GM18505 (cell line): Measurements from ENCODE around the gene NPTN.

Experiments used
- ATAC-seq: cut with Tn5 transposase; IDR thresholded peaks from one replicate; pipeline ENCODE4 v1.9.1; 2021; ENCODE audit not compliant: unreplicated experiment
- POLR2A ChIP-seq: IDR thresholded peaks from 4 replicates; pipeline ENCODE4 v1.6.1; 2011; ENCODE audit warnings: borderline replicate concordance; ENCODE audit not compliant: insufficient read depth, insufficient read length; ENCODE audit errors: extremely low read depth

NPTN gene

DNA sequence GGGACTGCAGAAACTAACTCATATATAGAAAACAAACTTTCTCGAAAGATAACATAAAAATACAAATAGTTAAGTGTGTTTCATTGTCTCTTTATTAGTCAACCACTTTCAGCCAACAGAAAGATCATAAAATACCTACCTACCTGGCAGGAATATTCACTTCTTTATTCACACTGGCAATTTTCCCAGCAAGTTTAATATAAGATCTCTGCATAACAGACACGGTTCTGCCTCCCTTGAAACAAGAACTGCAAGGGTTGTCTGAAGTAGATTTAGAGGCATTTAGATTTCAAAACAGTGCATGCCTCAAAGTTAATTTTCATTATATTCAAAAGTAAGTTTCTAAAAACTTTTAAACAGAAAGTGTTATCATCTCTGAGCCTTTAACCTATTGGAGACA, 7.1 kb downstream of the NPTN start:
- no peak for ATAC-seq
- TF ChIP-seq POLR2A, result no peak

DNA sequence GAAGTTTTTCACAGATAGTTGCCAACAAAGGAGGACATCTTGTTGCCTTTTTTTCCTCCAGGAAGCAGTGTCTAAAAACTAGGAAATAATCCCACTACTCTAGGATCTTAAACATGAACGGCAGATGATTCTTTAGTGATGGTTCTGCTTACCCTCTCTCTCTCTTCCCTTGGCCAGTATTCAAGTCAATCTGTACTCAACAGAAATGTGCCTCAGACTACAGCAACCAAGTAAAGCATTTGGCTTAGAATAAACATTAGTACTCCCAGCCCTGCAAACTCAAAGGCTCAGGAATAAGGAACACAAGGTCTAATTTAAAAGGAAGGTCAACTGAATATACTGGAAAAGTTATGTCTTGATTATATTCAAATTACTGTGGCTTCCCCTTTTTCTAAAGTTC, 8.7 kb downstream of the NPTN start:
- no peak for ATAC-seq
- TF ChIP-seq POLR2A, result no peak

DNA sequence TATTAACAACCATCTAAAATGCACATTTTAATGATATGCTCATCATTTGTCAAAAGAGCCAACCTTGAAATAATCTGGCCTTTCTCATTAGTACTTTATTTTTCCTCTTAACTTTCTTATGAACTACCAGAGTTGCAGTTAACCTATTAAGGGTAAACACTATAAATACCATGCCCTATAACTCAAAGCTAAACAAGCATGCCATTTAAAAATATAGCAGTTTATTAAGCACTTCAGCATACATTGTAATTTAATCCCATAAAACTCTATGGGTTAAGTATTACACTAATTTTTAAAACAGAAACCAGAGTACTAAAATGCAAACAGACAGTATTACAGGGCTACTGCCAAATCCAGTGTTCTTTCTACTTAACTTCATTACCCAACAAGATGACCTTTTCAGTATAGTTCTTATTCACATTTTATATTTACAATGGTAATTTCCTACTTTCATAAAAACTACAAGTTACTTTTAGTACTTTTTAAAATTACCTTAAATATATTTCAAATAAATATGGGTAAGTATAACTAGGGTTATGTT, 11.8 kb downstream of the NPTN start:
- ATAC-seq, result no peak
- TF ChIP-seq POLR2A, result no peak

DNA sequence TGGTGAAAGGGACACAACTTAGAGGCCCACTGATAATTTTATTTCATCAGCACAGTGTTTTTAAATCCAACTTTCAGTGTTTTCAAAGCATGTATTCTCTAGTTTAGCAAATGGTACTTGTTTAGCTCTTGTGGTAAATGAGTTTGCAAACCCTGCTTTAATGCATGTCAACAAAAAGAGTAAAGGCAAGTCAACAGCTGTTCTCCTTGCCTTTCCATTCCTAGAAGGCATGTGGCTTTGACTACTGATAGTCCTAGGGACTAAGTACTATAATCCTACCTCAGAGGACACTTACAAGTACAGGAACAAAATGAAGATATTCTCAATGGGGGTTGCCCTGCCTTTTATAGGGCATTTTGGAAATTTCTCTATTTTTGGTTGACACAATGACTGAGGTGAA, 13.1 kb downstream of the NPTN start:
- TF ChIP-seq POLR2A, result no peak
- no peak for ATAC-seq

DNA sequence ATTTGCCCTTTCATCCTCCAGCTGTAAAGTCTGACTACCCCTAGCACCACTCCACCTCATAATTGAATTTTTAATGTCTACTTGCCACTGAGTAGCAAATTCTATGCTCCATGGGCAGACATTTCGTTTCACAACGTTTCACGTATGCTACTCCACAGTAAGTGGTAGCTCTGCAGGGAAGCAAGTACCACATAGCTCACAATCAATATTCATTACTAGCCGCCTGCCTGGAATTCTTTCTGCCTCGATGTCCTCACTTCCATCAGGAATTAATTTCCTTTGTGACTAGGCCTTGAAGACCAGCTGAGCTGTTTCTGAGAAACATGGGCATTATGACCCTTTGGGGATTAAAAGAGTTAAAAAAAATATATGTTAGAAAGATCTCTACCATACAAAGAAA, 15.3 kb downstream of the NPTN start:
- no peak for ATAC-seq
- no peak for TF ChIP-seq POLR2A

DNA sequence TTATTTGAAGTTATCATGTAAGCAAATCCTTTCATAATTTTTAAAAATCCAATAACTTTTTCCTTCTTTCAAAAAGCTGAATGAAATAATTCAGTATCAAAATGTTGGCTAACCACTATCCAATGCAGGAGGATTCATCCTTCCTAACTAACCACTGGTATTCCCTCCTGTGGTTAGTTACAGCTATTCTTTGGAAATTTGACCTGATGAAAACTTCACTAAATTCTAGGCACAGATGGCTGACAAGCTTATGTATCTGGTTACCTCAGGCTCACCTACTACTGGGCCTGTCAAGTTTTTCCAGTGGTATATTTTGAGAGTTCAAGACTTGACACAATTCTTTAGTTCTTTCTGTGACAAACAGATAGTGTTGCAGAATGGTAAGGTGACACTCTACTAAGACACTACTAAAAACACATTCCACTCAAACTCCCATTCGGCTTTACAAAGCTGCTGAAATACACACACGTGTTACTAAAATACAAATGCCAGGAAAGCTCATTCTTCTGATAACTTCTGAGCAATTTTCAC, 15.8 kb downstream of the NPTN start:
- ATAC-seq, result no peak
- TF ChIP-seq POLR2A, result no peak

DNA sequence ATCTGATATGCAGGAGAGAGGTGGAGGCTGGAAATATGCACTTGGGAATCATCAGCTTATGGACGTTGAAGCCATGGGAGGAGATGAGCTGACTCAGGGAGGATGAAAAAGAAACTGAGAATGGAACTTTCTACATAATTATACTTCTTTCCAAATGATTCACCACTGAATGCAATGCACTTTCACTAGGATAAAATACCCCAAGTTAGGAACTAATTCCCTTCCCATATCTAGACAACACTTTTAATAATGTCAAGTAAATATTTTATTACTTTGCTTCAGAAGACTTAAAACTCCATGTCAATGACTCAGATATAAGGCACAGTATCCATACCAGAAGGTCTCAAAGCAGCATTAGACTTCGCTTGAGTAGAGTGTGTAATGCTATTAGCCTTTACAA, 24.2 kb downstream of the NPTN start:
- no peak for TF ChIP-seq POLR2A

DNA sequence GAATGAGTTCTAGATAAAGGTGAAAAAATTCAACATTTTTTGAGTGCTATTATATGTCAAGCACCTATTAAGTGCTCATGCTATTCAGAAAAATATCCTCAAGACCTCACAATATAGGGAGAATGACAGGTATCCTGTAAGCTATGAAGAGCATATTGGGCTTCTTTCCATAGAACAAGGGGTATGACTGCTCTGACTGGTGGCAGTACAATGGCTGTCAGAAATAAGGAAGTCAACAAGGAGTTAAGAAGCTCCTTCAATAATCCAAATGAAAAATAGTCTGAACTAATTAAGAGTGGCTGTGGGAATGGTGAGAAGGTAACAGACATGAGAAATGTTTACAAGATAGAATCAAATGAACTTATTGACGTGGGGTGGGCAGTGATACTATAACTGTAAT, 24.7 kb downstream of the NPTN start:
- no peak for ATAC-seq
- TF ChIP-seq POLR2A, result no peak

More for the DNA sequence above, 24.2 kb downstream of the NPTN start:
- ATAC-seq, result no peak

DNA sequence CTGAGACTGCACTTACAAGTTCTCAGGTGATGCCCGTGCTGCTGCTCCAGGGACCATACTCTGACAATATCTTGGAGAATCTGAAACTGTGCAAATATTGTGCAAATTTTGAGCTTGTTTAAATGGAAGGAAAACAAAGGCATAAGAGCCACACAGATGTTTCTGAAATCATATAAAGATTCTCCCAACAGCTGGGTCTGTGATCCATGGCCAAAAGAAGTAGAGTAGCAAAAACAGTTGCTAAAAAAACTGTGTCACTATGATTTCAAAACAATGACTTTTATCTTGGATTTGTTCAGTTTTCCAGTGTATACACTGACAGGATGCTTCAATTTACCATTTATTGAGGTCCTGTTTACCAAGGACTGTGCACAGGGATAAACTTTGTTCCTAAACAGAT, 25.3 kb downstream of the NPTN start:
- no peak for TF ChIP-seq POLR2A
- no peak for ATAC-seq

DNA sequence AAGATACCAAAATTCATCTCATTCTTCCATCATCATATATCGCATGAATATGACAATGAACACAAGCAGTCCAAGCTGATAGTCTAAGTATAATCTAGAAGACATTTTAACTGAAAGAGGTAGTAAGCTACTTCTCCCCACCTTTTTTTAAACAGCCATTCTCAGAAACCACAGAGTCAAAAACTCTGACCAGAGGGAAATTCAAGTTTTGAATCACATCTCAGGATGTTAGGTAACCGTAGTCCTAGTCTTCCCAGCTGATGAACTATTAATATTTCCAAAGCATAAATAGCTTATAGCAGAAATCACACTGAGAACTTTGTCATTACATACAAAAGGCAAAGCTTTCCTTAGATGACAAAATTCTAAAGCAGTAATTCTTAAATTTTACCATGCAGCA, 25.8 kb downstream of the NPTN start:
- TF ChIP-seq POLR2A, result no peak
- ATAC-seq, result no peak

DNA sequence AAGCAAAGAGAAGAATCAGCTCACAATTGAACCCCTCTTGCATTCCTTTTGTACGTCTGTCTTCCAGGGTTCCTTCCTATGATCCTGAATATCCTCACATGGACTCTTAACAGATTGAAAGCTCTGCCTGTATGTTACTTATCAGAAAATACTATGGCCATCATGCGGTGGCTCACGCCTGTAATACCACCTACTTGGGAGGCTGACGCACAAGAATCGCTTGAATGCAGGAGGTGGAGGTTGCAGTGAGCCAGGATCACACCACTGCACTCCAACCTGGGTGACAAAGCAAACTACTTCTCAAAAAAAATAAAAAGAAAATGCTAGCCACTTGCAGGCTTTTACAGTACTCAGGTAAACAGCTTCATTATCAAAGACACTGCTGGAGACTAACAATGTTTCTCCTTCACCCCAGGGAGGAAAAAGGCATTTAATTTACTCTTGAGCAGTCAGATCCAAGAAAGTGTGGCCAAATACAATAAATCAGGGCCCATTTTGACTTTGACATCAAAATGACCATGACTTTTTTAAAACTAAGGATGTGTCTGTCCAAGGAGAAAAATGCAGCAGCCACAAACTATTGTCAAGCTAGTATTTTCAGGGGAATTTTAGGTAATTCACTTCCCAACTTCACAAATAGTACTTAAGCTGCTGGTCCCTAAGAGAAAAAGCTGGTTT, 27.3 kb downstream of the NPTN start:
- TF ChIP-seq POLR2A, result no peak
- ATAC-seq, result no peak

DNA sequence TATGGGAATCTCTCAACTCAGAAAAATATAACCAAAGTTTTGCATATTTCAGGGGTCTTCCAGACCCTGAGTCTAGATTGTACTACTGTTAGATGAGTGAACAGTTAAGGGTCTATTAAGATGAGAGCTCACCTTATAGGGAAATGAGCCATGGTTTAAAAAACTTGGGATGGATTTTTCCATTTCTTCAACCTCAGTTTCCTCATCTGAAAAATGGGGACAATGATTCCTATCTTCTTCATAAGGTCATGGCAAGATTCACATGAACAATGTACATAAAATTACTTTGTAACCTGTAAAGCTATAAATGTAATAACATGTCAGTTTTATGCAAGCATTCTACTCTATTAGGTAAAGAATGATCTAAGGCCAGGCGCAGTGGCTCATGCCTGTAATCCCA, 28.7 kb downstream of the NPTN start:
- TF ChIP-seq POLR2A, result no peak
- no peak for ATAC-seq

DNA sequence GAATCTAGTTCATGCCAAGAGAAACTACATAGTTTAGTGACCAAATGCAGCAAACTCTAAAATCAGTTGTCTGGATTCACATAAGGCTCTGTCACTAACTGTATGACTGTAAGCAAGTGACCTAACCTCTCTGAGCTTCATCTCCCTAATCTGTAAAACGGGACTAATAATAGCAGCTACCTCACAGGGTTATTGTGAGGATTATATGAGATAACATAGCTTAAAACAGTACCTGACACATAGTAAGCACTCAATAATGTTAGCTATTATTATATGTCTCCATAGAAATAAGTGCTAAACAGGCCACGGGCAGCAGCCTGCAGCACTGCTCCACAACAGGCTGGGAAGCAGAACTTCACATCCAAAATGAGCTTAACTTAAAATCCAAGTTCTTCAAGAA, 30.2 kb downstream of the NPTN start:
- no peak for ATAC-seq
- TF ChIP-seq POLR2A, result no peak

DNA sequence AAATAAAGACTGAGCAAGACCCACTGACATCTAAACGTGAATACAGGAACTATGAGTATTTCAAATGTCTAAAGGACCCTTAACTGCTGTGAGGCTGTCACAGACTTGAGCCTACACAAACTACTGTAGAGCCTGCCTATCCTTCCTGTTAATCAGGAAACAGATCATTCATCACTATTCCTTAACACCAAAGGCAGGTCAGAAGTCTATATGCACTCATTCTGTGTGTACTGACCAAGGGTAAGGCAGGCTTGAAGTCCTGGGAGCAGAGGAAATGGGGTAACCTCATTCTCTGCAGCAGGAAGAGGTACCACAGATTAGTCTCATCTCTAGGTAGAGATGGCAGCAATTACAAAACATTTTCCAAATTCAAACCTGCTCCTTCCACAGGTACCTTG, 30.7 kb downstream of the NPTN start:
- TF ChIP-seq POLR2A, result no peak

More for the DNA sequence above, 30.7 kb downstream of the NPTN start:
- no peak for ATAC-seq
